NT2/D1 (cell line): ENCODE data around the gene FDPS.
A peak's percentile ranks its signal among the peaks of the same experiment; 100 is the strongest.

Experiments
- DNase-seq: peaks from one replicate; pipeline ENCODE4 v3.0.0-alpha.2; 2011; ENCODE audit warnings: low read depth, low spot score
- H3K27me3 ChIP-seq: 2 replicates; pipeline ENCODE4 v1.6.0; 2011; ENCODE audit warnings: mild to moderate bottlenecking; ENCODE audit not compliant: insufficient read length, insufficient read depth
- H3K36me3 ChIP-seq: 2 replicates; pipeline ENCODE4 v1.6.1; 2011; ENCODE audit warnings: mild to moderate bottlenecking, low read length, mixed read lengths; ENCODE audit not compliant: insufficient read depth, insufficient read length
- H3K4me1 ChIP-seq: 2 replicates; pipeline ENCODE4 v1.5.1; 2011; ENCODE audit not compliant: insufficient read depth, insufficient read length
- H3K4me3 ChIP-seq: 2 replicates; pipeline ENCODE4 v1.5.1; 2011; ENCODE audit warnings: low read depth; ENCODE audit not compliant: insufficient read length
- H3K9ac ChIP-seq: 2 replicates; pipeline ENCODE4 v1.6.0; 2011; ENCODE audit warnings: low read depth; ENCODE audit not compliant: insufficient read length
- H3K9me3 ChIP-seq: 2 replicates; pipeline ENCODE4 v1.5.1; 2011; ENCODE audit warnings: mild to moderate bottlenecking, low read length; ENCODE audit not compliant: insufficient read depth
- SUZ12 ChIP-seq: IDR thresholded peaks from 2 replicates; pipeline ENCODE4 v1.6.1; 2011; ENCODE audit not compliant: insufficient read length, insufficient read depth; ENCODE audit errors: extremely low read depth
- YY1 ChIP-seq: IDR thresholded peaks from 2 replicates; pipeline ENCODE4 v1.6.1; 2011; ENCODE audit not compliant: insufficient read length, insufficient read depth
- ZNF274 ChIP-seq: IDR thresholded peaks from 2 replicates; pipeline ENCODE4 v1.6.1; 2011; ENCODE audit warnings: mild to moderate bottlenecking, low read depth, low read length

Gene FDPS

DNA sequence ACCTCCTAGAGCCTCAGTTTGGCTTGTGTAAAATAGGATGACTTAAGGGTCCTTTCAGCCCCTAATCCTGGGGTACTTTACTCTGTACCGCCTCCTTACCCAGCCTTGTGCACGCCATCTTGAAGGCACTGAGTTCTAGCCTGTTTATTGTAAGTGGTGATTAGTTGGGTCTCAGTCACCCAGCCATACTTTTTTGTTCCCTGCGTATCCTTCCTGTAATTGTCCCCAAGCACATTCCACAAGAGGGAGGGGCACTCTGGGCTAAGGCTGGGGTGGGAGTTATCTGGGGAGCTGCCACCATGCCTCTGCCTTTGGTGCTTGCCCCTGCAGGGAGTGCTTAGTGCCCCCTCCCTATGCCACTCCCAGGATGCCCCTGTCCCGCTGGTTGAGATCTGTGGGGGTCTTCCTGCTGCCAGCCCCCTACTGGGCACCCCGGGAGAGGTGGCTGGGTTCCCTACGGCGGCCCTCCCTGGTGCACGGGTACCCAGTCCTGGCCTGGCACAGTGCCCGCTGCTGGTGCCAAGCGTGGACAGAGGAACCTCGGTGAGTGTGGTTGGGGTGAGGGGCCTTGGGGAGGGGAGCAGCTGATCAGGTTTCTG lies 856 bp downstream of the FDPS start:
- DNase-seq = no peak
- Histone ChIP-seq H3K9me3 (no peaks in the 10 kb centered on the region), H3K36me3 (peaks cover 48% of the 10 kb centered on the region), H3K4me3 (peak overlapping the region; percentile 99), H3K27me3 (no peaks in the 10 kb centered on the region), H3K4me1 (peaks cover 8% of the 10 kb centered on the region), H3K9ac (peak overlapping the region; percentile 99)
- TF ChIP-seq ZNF274 (no peak), SUZ12 (no peak), YY1 (no peak)

DNA sequence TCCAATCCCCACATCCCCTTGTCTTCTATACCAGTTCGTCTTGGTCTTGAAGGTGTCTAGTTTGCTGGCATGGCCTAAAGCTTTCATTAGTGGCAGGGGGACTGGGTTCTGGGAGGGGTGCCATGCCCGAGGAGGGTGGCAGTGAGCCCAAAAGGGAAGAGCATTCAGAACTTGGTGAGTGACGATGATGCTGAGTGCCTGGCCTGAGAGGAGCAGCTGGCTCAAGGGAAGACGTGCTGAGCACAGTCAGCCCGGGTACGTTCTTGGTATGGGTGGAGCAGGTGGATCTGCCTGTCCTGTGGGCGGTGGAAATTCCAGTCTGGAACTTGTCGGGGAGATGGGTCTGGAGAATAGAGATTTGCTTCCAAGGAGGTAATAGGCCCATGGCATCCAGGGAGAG lies 4.6 kb downstream of the FDPS start:
- no peak for TF ChIP-seq ZNF274
- no peak for TF ChIP-seq YY1
- TF ChIP-seq SUZ12 = no peak
- no peaks in the 10 kb centered on the region for H3K9me3 ChIP-seq
- no peak overlapping the region for H3K9ac ChIP-seq
- no peak overlapping the region for H3K4me3 ChIP-seq
- peaks cover 5% of the 10 kb centered on the region for H3K4me1 ChIP-seq
- peaks cover 75% of the 10 kb centered on the region for H3K36me3 ChIP-seq
- no peaks in the 10 kb centered on the region for H3K27me3 ChIP-seq
- DNase-seq = no peak

DNA sequence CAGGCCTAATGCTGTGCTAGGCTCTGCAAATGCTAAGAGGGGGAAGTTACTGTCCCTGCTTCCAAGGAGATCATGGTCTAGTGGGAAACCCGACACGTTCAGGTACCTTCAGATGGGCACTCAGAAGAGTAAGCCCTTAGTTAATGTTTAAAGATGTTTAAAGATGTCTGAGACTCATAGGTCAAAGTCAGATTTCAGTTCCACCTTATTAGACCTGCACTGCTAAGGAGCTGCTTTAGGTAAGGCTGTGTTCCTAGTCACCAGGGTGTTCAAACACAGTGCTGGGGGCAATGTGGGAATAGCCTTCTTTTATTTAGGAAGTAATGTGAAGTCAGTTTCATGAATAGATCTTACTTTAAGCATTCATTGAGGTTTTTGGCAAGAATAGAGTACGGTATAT lies 8.3 kb downstream of the FDPS start:
- no peak for TF ChIP-seq ZNF274
- TF ChIP-seq SUZ12 = no peak
- no peak for TF ChIP-seq YY1
- DNase-seq = no peak
- H3K9ac ChIP-seq = no peak overlapping the region
- H3K9me3 ChIP-seq = no peaks in the 10 kb centered on the region
- peaks cover 88% of the 10 kb centered on the region for H3K36me3 ChIP-seq
- no peaks in the 10 kb centered on the region for H3K27me3 ChIP-seq
- peaks cover 22% of the 10 kb centered on the region for H3K4me1 ChIP-seq
- H3K4me3 ChIP-seq = no peak overlapping the region

DNA sequence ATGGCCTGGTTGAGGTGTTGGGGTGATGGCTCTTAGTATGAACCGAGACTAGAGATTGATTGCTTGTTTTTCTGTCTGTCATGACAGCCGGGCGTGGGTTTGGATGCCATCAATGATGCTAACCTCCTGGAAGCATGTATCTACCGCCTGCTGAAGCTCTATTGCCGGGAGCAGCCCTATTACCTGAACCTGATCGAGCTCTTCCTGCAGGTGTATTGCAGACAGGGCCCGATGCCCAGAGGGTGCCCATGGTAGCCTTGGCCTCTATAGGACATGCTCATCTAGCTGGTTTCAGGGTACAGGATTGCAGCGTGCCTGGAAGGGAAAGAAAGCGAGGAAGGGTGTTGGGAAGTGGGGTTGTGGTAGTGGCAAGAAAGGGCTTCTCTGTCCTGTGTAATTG lies 9.4 kb downstream of the FDPS start:
- TF ChIP-seq SUZ12 (no peak), YY1 (no peak), ZNF274 (no peak)
- H3K4me3 ChIP-seq = no peak overlapping the region
- no peak overlapping the region for H3K9ac ChIP-seq
- no peaks in the 10 kb centered on the region for H3K27me3 ChIP-seq
- peaks cover 78% of the 10 kb centered on the region for H3K36me3 ChIP-seq
- DNase-seq = no peak
- no peaks in the 10 kb centered on the region for H3K9me3 ChIP-seq
- peaks cover 27% of the 10 kb centered on the region for H3K4me1 ChIP-seq

GRCh38 chr1:155319536-155319935 lies 10.9 kb downstream of the FDPS start:
- Histone ChIP-seq H3K4me1 (peaks cover 27% of the 10 kb centered on the region), H3K9me3 (no peaks in the 10 kb centered on the region), H3K4me3 (no peak overlapping the region), H3K27me3 (no peaks in the 10 kb centered on the region), H3K9ac (no peak overlapping the region), H3K36me3 (peaks cover 64% of the 10 kb centered on the region)
- no peak for TF ChIP-seq YY1
- no peak for TF ChIP-seq ZNF274
- TF ChIP-seq SUZ12 = no peak
- no peak for DNase-seq

DNA sequence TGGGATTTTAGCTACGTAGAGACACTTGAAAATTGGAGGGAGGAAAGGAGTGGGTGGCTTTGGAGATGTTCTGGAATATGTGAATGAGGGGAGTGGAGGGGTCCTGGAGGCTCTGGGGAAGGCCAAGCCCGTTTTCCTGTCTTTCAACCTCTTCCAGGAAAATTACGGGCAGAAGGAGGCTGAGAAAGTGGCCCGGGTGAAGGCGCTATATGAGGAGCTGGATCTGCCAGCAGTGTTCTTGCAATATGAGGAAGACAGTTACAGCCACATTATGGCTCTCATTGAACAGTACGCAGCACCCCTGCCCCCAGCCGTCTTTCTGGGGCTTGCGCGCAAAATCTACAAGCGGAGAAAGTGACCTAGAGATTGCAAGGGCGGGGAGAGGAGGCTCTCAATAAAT lies 11.6 kb downstream of the FDPS start:
- Histone ChIP-seq H3K4me1 (peaks cover 28% of the 10 kb centered on the region), H3K4me3 (no peak overlapping the region), H3K27me3 (no peaks in the 10 kb centered on the region), H3K9ac (no peak overlapping the region), H3K36me3 (peaks cover 60% of the 10 kb centered on the region), H3K9me3 (no peaks in the 10 kb centered on the region)
- DNase-seq = no peak
- TF ChIP-seq ZNF274 = no peak
- TF ChIP-seq SUZ12 = no peak
- no peak for TF ChIP-seq YY1

- Histone ChIP-seq H3K27me3 (no peaks in the 10 kb centered on the region), H3K4me1 (peaks cover 35% of the 10 kb centered on the region), H3K9ac (peak within 1 kb of the TSS; percentile 64), H3K9me3 (no peaks in the 10 kb centered on the region), H3K36me3 (peaks cover 67% of the 10 kb centered on the region), H3K4me3 (no peak within 1 kb of the TSS)
- TF ChIP-seq ZNF274 (no peak), SUZ12 (no peak)
- DNase-seq = no peak
Measured at GRCh38 chr1:155320661-155321617, 12.3 kb downstream of the FDPS start, which contains the start of gene RUSC1. Gene RUSC1, plus strand, starts transcription at chr1:155320894. Its CDS starts 880 bp downstream, at chr1:155321774.
